ENCODE results near the gene CTNNBIP1. TPM values are rescaled to one million over a fixed set of nuclear protein-coding genes. Genes with fewer than 3 reads are reported as not detected.

CTNNBIP1 gene
- total and polyA plus RNA-seq, 9 donors, result 47.3 to 81.1 (median 58.7) TPM

DNA sequence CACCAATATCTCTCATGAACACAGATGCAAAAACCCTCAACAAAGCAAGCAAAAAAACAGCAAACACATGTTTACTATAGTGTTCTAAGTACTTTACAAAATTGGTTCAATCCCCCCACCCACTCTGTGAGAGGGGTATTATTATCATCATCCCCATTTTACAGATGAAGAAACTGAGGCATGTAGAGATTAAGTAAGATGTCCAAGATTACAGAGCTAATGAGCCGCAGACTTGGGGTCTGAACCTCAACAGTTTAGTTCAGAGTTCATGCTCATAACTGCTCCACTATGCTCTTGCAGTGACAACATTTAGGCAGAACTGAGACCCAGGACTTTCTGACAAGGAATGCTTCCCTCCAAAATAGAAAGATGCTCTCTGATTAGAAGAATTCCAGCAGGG, 108.2 kb downstream of the CTNNBIP1 start:
- Histone ChIP-seq H3K4me1 (ENCODE audit: control insufficient read depth, insufficient read depth, low read length) (peaks cover 15% of the 10 kb centered on the region), H3K27ac (ENCODE audit: low read length) (no peak overlapping the region), H3K27me3 (ENCODE audit: control insufficient read depth, insufficient read depth, low read length) (no peaks in the 10 kb centered on the region), H3K4me3 (ENCODE audit: low read length) (no peak overlapping the region), H3K36me3 (ENCODE audit: control insufficient read depth, insufficient read depth, low read length) (no peaks in the 10 kb centered on the region), H3K9me3 (replicated peaks; ENCODE audit: control insufficient read depth, low read depth, low read length) (no peaks in the 10 kb centered on the region)
- 100% methylated on average over 1 of the region's 1 CpG for WGBS (ENCODE audit: insufficient coverage)
- no peak for DNase-seq

Other genes with a start within 250 kb of the CTNNBIP1 start
- 39.3 TPM for gene CLSTN1, start 86.3 kb downstream of the CTNNBIP1 start, total RNA-seq
- gene CLSTN1, start 86.3 kb downstream of the CTNNBIP1 start, polyA plus RNA-seq (ENCODE audit: insufficient read depth in 1 of 8, insufficient read length in 8 of 8, low replicate concordance in 1 of 8), result 100 to 1,000 TPM in 1 of 8 donors, 10 to 100 TPM in 7; 64.2 to 102 (median 82.9) TPM
- 53.9 TPM for gene LZIC, start 33.1 kb upstream of the CTNNBIP1 start, total RNA-seq
- gene LZIC, start 33.1 kb upstream of the CTNNBIP1 start, polyA plus RNA-seq (ENCODE audit: insufficient read depth in 1 of 8, insufficient read length in 8 of 8, low replicate concordance in 1 of 8), result 10 to 100 TPM; 39.1 to 54.2 (median 51.1) TPM
- 13.2 TPM for gene NMNAT1, start 33.2 kb upstream of the CTNNBIP1 start, total RNA-seq
- 10 to 100 TPM; 10.8 to 13.1 (median 12.1) TPM for gene NMNAT1, start 33.2 kb upstream of the CTNNBIP1 start, polyA plus RNA-seq (ENCODE audit: insufficient read depth in 1 of 8, insufficient read length in 8 of 8, low replicate concordance in 1 of 8)
- 5.7 TPM for gene RBP7, start 87.0 kb upstream of the CTNNBIP1 start, total RNA-seq
- gene RBP7, start 87.0 kb upstream of the CTNNBIP1 start, polyA plus RNA-seq (ENCODE audit: insufficient read depth in 1 of 8, insufficient read length in 8 of 8, low replicate concordance in 1 of 8), result 1 to 10 TPM; 1.9 to 5.7 (median 3.3) TPM
- gene UBE4B, start 122.7 kb upstream of the CTNNBIP1 start, total RNA-seq, result 27.3 TPM
- 10 to 100 TPM; 35.7 to 45.1 (median 42.1) TPM for gene UBE4B, start 122.7 kb upstream of the CTNNBIP1 start, polyA plus RNA-seq (ENCODE audit: insufficient read depth in 1 of 8, insufficient read length in 8 of 8, low replicate concordance in 1 of 8)

Measured in muscle of leg (tissue), 11 donors.